GM19455 (cell line): ENCODE data around the gene FOXD4L3.
"Not testable (repeated sequence)": the region's sequence is repeated elsewhere in the genome, so short reads cannot be mapped to it uniquely, and the experiment has no call there.

Experiments used
- ATAC-seq: cut with Tn5 transposase; IDR thresholded peaks from one replicate; pipeline ENCODE4 v1.9.1; 2021; ENCODE audit not compliant: unreplicated experiment

The FOXD4L3 gene

GRCh38 chr9:68302567-68302966, at the start of gene FOXD4L3:
TSS of gene FOXD4L3 (plus strand) at chr9:68302867. CDS start at chr9:68302952, 85 bp downstream.
- ATAC-seq: not testable (repeated sequence)

DNA sequence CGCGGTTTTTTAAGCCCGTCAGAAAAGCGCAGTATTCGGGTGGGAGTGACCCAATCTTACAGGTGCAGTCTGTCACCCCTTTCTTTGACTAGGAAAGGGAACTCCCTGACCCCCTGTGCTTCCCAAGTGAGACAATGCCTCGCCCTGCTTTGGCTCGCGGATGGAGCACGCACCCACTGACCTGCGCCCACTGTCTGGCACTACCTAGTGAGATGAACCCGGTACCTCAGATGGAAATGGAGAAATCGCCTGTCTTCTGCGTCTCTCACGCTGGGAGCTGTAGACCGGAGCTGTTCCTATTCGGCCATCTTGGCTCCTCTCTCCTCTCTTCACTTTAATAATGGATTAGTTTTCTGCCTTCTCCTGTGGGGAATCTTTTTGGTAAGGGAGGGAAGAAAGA, 21.6 kb upstream of the FOXD4L3 start:
- not testable (repeated sequence) for ATAC-seq

- ATAC-seq: not testable (repeated sequence)
Observed at GRCh38 chr9:68303771-68304170, 1.1 kb downstream of the FOXD4L3 start.

DNA sequence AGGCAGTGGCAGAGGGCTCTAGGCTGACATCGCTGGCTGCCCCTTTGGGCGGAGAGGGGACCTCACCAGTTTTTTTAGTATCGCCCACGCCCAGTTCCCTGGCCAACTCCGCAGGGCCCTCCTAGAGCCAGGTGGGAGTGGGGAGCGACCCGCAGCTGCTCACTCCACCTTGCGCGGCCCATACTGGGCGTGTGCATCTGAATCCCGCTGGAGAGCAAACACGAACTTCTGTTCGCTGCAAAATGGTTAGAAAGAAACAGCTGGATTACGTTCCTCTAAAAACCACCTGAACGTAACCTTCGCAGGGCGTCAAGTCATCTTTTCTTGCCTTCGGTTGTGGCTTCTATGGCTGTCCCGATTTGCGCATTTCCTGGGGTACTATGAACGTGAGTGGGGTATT, 1.5 kb downstream of the FOXD4L3 start:
- not testable (repeated sequence) for ATAC-seq

- ATAC-seq: not testable (repeated sequence)
Observed at GRCh38 chr9:68304777-68305176, 2.1 kb downstream of the FOXD4L3 start.

GRCh38 chr9:68305680-68306285, 3.1 kb downstream of the FOXD4L3 start:
- ATAC-seq: not testable (repeated sequence)

GRCh38 chr9:68306391-68306964, 3.8 kb downstream of the FOXD4L3 start:
- ATAC-seq: not testable (repeated sequence)

DNA sequence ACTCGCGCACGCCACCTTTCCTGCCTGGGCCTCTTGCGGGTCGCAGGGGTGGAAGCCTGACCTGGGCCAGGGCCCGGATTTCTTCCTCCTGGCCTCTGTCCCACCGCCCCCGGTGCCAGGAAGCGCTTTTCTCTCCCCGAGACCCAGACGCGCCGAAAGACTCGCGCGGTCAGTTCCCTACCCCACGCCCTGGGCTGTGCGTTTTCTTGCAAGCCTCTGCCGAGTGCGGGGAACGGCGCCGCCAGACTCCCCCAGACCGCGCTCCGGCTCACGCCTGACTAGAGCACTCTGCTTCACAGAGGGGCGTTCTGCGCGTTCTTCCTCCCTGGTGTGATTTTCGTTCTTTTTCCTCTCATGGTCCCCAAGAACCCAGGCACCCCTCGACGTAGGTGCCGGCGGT, 4.5 kb downstream of the FOXD4L3 start:
- not testable (repeated sequence) for ATAC-seq

DNA sequence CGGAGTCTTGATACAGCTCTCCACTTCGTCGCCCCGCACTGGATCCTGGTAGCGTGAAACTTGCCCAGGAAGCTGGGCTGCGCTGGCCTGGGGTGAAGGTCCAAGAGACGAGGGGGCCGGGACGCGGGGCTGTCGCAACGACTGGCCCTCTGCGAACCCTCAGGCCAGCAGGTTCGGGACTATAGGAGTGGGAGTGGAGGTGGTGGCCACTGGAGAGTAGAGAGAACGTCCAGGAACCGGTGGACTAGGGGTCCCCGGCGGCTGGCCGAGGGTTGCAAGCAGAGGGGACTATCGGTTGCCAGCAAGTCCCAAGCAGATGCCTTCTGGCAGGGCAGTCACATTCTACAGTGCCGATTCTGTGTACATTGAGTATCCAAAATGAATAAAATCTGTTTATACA, 5.0 kb downstream of the FOXD4L3 start:
- not testable (repeated sequence) for ATAC-seq

- not testable (repeated sequence) for ATAC-seq
Observed at GRCh38 chr9:68311208-68311607, 8.5 kb downstream of the FOXD4L3 start.

- ATAC-seq: not testable (repeated sequence)
Observed at GRCh38 chr9:68318209-68318608, 15.5 kb downstream of the FOXD4L3 start.

GRCh38 chr9:68323749-68324148, 21.1 kb downstream of the FOXD4L3 start:
- not testable (repeated sequence) for ATAC-seq

DNA sequence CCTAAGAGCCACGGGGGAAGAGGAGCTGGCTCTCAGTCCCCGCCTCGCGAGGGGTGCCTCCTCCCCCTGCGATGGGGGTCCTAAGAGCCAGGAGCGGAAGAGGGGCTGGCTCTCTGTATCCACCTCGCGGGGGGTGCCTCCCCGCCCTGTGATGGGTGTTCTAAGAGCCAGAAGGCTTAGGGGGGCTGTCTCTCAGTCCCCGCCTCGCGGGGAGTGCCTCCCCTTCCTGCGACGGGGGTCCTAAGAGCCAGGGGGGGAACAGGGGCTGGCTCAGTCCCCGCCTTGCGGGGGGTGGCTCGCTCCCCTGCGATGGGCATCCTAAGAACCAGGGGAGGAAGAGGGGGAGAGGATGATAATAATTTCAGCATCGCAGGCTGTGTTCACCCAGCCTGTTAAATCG, 21.9 kb downstream of the FOXD4L3 start:
- not testable (repeated sequence) for ATAC-seq

- ATAC-seq: not testable (repeated sequence)
Observed at GRCh38 chr9:68329106-68329505, 26.4 kb downstream of the FOXD4L3 start.

GRCh38 chr9:68330531-68331173, 28.0 kb downstream of the FOXD4L3 start:
- not testable (repeated sequence) for ATAC-seq

DNA sequence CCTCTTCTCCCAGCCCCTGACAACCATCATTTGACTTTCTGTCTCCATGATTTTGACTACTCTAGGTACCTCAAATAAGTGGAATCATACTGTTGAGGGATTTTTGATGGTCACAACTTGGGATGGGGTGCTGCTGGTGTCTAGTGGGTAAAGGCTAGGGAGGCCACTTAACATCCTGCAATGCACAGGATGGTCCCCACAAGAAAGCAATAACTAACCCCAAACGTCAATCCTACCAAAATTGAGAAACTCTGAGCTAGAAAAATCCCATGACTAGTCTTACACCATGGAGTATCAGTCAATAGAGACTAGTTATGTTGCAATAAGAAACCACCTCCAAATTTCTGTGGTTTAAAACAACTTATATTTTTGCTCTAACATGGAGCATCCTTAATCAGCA, 29.5 kb downstream of the FOXD4L3 start:
- ATAC-seq: not testable (repeated sequence)

- not testable (repeated sequence) for ATAC-seq
Observed at GRCh38 chr9:68335935-68336334, 33.3 kb downstream of the FOXD4L3 start.

- not testable (repeated sequence) for ATAC-seq
Observed at GRCh38 chr9:68336639-68337339, 34.1 kb downstream of the FOXD4L3 start.

DNA sequence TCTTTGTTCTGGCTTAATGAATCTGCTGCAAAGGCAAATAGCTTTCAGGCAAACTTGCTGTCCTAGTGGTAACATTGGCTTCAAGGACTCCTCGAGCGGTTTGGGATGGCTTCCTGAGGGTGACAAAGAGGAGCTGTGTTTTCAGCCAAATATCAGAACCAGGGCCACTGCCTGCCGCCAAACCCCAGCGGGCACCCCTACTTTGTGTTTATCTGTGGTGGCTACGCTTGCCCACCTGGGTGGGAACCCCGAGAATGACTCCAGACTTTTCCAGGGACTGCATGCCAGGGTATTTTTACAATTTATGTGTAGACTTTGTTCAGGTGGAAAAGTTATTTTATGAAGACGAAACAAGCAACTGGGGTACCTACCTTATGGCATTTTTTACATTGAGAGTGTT, 35.3 kb downstream of the FOXD4L3 start:
- ATAC-seq: not testable (repeated sequence)

DNA sequence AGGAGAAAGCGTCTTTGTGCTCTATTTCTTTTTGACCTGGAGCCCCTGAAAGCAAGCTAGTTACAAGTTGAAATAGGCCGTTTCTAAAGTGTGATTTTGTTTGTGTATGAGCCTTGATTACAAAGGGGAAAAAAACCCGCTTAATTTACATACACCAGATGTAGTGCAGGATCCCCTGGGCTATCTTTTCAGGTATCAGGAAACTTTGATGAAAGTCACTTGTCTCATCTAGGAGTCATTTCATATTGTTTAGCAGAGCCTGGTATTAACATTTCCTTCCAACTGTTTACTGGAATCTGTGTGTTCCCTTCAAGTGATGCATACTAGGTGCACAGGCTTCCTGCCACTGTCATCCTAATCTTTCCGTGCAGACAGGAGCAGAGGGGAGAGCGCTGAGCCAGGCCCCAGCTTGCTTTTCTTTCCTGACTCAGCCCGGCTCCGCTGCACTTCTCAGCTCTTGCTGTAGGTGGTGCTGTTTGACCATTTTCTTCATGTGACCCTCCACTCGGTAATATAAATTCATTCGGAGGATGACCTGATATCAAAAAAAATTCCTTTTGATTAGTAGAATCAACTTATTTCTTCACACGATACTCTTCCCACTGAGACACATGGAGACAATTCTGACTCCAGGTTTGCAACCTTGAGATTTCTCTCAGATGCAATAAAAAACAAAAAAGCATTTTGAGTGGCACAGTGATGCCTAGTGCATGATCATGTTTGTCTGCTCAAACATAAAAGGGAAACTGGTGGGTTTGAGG, 39.8 kb downstream of the FOXD4L3 start:
- peak; percentile 73 for ATAC-seq

GRCh38 chr9:68343242-68343641, 40.6 kb downstream of the FOXD4L3 start:
- not testable (repeated sequence) for ATAC-seq
